K562 (cell line): ENCODE data around the gene BMAL1. TPM values are rescaled to one million over a fixed set of nuclear protein-coding genes. Genes with fewer than 3 reads are reported as not detected.

Source experiments
- ATAC-seq: fragments of 200-7000 bp; cut with Tn5 transposase; 3 replicates; pipeline ENCODE4 v1.9.1; 2020; ENCODE audit warnings: moderate library complexity
- BruUV-seq: library from RNA; stranded (reverse); fragments of 400-500 nt; replicated peaks from 2 replicates; lab custom pipeline; 2021; lab: Mats Ljungman, UMichigan
- CTCF ChIA-PET: fragments of 300-600 bp; formaldehyde crosslinking; extraction: SDS; loops from one replicate; lab custom pipeline; 2021; ENCODE audit warnings: low intra/inter-chr PET ratio; lab: Yijun Ruan, JAX
- POLR2A ChIA-PET: fragments of 300-600, 350-650 bp; sonication (Branson Sonifier 250); formaldehyde crosslinking; extraction: SDS; loops from one replicate; lab custom pipeline; 2021; ENCODE audit warnings: antibody characterized with exemption, inconsistent platforms; lab: Yijun Ruan, JAX
- DNase-seq, 4 experiments: peaks; one replicate each; pipeline versions ENCODE4 v3.0.0 to v3.0.0-alpha.2; 2011 to 2018; ENCODE audit warnings: low spot score in 3 of 4, mixed read lengths in 3 of 4; ENCODE audit errors: extremely low read depth in 1 of 4
- FAIRE-seq: peaks from 2 replicates; lab custom pipeline; 2011; peaks lifted over from hg19 to GRCh38; lab: Jason Lieb, UNC
- H2AFZ ChIP-seq: 2 replicates; pipeline ENCODE4 v1.6.0; 2011; ENCODE audit warnings: low read depth, low read length, control low read depth, inconsistent platforms
- H3K27ac ChIP-seq: fragments of 200-600 bp; 3 replicates; pipeline ENCODE4 v1.8.0; 2011; ENCODE audit warnings: low read depth, mild to moderate bottlenecking, control low read depth, inconsistent platforms, low read length, moderate library complexity, mixed read lengths; ENCODE audit errors: extremely low read depth
- H3K27me3 ChIP-seq, 2 experiments: fragments of 300-600 bp in 1 of 2; 2 replicates in 1 of 2; 3 replicates in 1 of 2; pipeline versions ENCODE4 v1.6.0 to v1.8.0; 2011; ENCODE audit warnings: inconsistent platforms in 2 of 2, low read length in 2 of 2, mild to moderate bottlenecking in 1 of 2, mixed read lengths in 1 of 2, moderate library complexity in 1 of 2; ENCODE audit not compliant: control insufficient read depth in 2 of 2, insufficient read depth in 2 of 2
- H3K36me3 ChIP-seq: fragments of 300-600 bp; 3 replicates; pipeline ENCODE4 v1.8.0; 2011; ENCODE audit warnings: mild to moderate bottlenecking, low read length, inconsistent platforms; ENCODE audit not compliant: control insufficient read depth, insufficient read depth
- H3K4me1 ChIP-seq, 2 experiments: fragments of 200-600 bp in 1 of 2; replicated peaks in 1 of 2; 2 replicates in 1 of 2; 3 replicates in 1 of 2; pipeline versions ENCODE4 v1.5.1 to v1.8.0; 2011; ENCODE audit warnings: inconsistent platforms in 2 of 2, low read length in 2 of 2, mild to moderate bottlenecking in 1 of 2, mixed read lengths in 1 of 2, moderate library complexity in 1 of 2; ENCODE audit not compliant: control insufficient read depth in 2 of 2, insufficient read depth in 2 of 2
- H3K4me2 ChIP-seq: 2 replicates; pipeline ENCODE4 v1.6.1; 2011; ENCODE audit warnings: low read length, control low read depth, inconsistent platforms, mixed read lengths; ENCODE audit not compliant: insufficient read depth
- H3K4me3 ChIP-seq: fragments of 200-600 bp; sonication (generic), shearing (Covaris generic); 2 replicates; pipeline ENCODE4 v1.5.1; 2016; ENCODE audit warnings: control low read depth, inconsistent platforms
- H3K79me2 ChIP-seq: fragments of 200-600 bp; 3 replicates; pipeline ENCODE4 v1.8.0; 2011; ENCODE audit warnings: low read length, inconsistent platforms; ENCODE audit not compliant: control insufficient read depth, insufficient read depth
- H3K9ac ChIP-seq, 2 experiments: 2 replicates each; pipeline versions ENCODE4 v1.6.0 to v1.6.1; 2011; ENCODE audit warnings: low read depth in 2 of 2, low read length in 2 of 2, control low read depth in 1 of 2, inconsistent platforms in 1 of 2, mild to moderate bottlenecking in 1 of 2, mixed read lengths in 1 of 2; ENCODE audit not compliant: insufficient read depth in 1 of 2
- H3K9me1 ChIP-seq: one replicate; pipeline ENCODE4 v1.6.0; 2011; ENCODE audit warnings: inconsistent platforms, mild to moderate bottlenecking, low read length, moderate library complexity; ENCODE audit not compliant: control insufficient read depth, insufficient read depth
- H3K9me3 ChIP-seq: replicated peaks from 2 replicates; pipeline ENCODE4 v1.5.1; 2011; ENCODE audit warnings: low read depth, low read length, inconsistent platforms; ENCODE audit not compliant: control insufficient read depth, insufficient read depth
- H4K20me1 ChIP-seq: replicated peaks from 2 replicates; pipeline ENCODE4 v1.6.1; 2011; ENCODE audit warnings: low read length, inconsistent platforms, mixed read lengths; ENCODE audit not compliant: control insufficient read depth, insufficient read depth
- FOXJ2 ChIP-seq: fragments of 200-800 bp; sonication (Bioruptor generic); IDR thresholded peaks from 2 replicates; pipeline ENCODE4 v1.6.1; 2016; ENCODE audit warnings: missing genetic modification characterization, missing compliant biosample characterization
- FUS ChIP-seq: fragments of 200-400 bp; formaldehyde crosslinking; optimal IDR thresholded peaks from 2 replicates; pipeline ENCODE3; 2017; ENCODE audit warnings: low read depth, low read length
- MYNN ChIP-seq, 2 experiments: sonication (generic); formaldehyde crosslinking in 1 of 2; IDR thresholded peaks; 2 replicates each; pipeline versions ENCODE4 v1.5.0 to v1.6.1; 2016 to 2020; ENCODE audit warnings: antibody characterized with exemption in 1 of 2, missing genetic modification reagents in 1 of 2
- NRF1 ChIP-seq, 2 experiments: fragments of 450-650 bp; IDR thresholded peaks in 1 of 2; conservative IDR thresholded peaks in 1 of 2; 2 replicates each; pipeline ENCODE4 v1.6.1; 2014; ENCODE audit warnings: mild to moderate bottlenecking in 2 of 2
- RBM25 ChIP-seq: fragments of 200-400 bp; formaldehyde crosslinking; IDR thresholded peaks from 2 replicates; pipeline ENCODE4 v1.6.1; 2018; ENCODE audit warnings: low read length, low read depth, moderate library complexity; ENCODE audit not compliant: severe bottlenecking
- RFX7 ChIP-seq: fragments of 250-450 bp; sonication (Bioruptor Pico); IDR thresholded peaks from 2 replicates; pipeline ENCODE4 v1.5.1; 2021; ENCODE audit warnings: mild to moderate bottlenecking
- SMARCC2 ChIP-seq: fragments of 450-650 bp; IDR thresholded peaks from 2 replicates; pipeline ENCODE4 v1.6.1; 2017; ENCODE audit warnings: antibody characterized with exemption, moderate library complexity, mild to moderate bottlenecking, low read depth
- SUPT5H ChIP-seq: fragments of 450-650 bp; IDR thresholded peaks from 2 replicates; pipeline ENCODE4 v1.6.1; 2016
- TOE1 ChIP-seq, 2 experiments: fragments of 450-650 bp in 1 of 2; sonication (generic) in 1 of 2; formaldehyde crosslinking in 1 of 2; IDR thresholded peaks; 2 replicates each; pipeline versions ENCODE4 v1.7.1 to v1.8.0; 2016 to 2022; ENCODE audit warnings: borderline replicate concordance in 2 of 2, mild to moderate bottlenecking in 2 of 2, antibody characterized with exemption in 1 of 2, inconsistent platforms in 1 of 2, low read depth in 1 of 2, missing genetic modification reagents in 1 of 2, moderate library complexity in 1 of 2
- ZNF253 ChIP-seq: fragments of 250-450 bp; sonication (Bioruptor Pico); conservative IDR thresholded peaks from 2 replicates; pipeline ENCODE4 v1.6.1; 2021; ENCODE audit warnings: mild to moderate bottlenecking
- ZNF311 ChIP-seq: fragments of 250-450 bp; sonication (Bioruptor Pico); IDR thresholded peaks from 2 replicates; pipeline ENCODE4 v1.4.0; 2020; ENCODE audit warnings: mild to moderate bottlenecking, moderate library complexity
- ZNF444 ChIP-seq: fragments of 250-450 bp; sonication (Bioruptor Pico); IDR thresholded peaks from 2 replicates; pipeline ENCODE4 v1.4.0; 2020; ENCODE audit warnings: mild to moderate bottlenecking, moderate library complexity
- WGBS: fragments of 100-300 bp; shearing (Covaris generic); methylation state at CpG from one replicate; pipeline ENCODE4 v1.1.6; 2016; ENCODE audit warnings: low coverage, mixed read lengths; ENCODE audit not compliant: insufficient coverage; ENCODE audit errors: missing lambda C conversion rate; 5-methylcytosine and 5-hydroxymethylcytosine counted together
- in situ Hi-C: fragments of 300-500 bp; cut with MboI; formaldehyde crosslinking; loops from 4 replicates; pipeline ENCODE4 v1.15.0; 2018; ENCODE audit warnings: inconsistent platforms, mixed read lengths
- intact Hi-C: fragments of 100-400 bp; cut with micrococcal nuclease; formaldehyde crosslinking; loops from 2 replicates; pipeline ENCODE4 v1.14.2; 2022
- polyA plus RNA-seq, 8 experiments: library from polyadenylated mRNA; depleted of rRNA in 4 of 8; stranded (reverse) in 5 of 8; unstranded in 3 of 8; fragments of >200 nt; fragmentation: Nextera tagmentation in 2 of 8; fragmentation: Illumina TruSeq in 1 of 8; extraction: Ambion mirVana in 2 of 8; extraction: Trizol in 1 of 8; gene quantifications; 2 replicates each; pipeline versions ENCODE4 v1.2.1 to v1.2.3, GENCODE V29; 2011 to 2014; ENCODE audit warnings: inconsistent platforms in 1 of 8, missing spikeins in 1 of 8
- total RNA-seq, 7 experiments: library from RNA; depleted of rRNA in 6 of 7; stranded (reverse); fragments of >200 nt in 6 of 7; fragmentation: Illumina TruSeq in 2 of 7; extraction: Trizol in 2 of 7; gene quantifications; 2 replicates each; pipeline versions ENCODE4 v1.2.1 to v1.2.3, GENCODE V29; 2011 to 2021; ENCODE audit warnings: low replicate concordance in 1 of 7
- TF ChIP-seq, protein P1 (sequence below): fragments of 450-650 bp; IDR thresholded peaks from 2 replicates; pipeline ENCODE4 v1.6.1; 2016; ENCODE audit warnings: low read depth

Gene BMAL1
- total and polyA plus RNA-seq, 9 of the 15 experiments (the other 6 are each of a cell fraction or from before 2014, with no cell fraction given), result 0.14 to 2.4 (median 0.64) TPM

DNA sequence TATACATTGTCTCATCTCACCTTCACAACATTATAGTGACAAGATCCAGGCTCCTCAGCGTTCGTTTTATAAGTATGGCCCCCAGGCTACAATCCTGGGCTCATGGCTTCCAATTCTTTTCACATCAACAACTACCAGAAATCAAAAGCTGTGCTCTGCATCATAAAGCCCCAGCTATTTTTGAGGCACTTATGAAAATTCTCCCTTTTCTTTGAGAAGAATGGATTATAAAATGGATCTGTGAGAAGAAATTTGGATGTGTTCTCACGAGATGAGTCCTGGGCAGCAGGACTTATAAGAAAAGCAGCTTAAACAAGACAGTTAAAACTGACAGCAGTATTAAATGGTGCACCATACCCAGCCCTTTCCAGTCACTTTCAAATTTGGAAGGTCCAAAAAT, 105.2 kb downstream of the BMAL1 start:
- FAIRE-seq (no peak), ATAC-seq (no peak), DNase-seq (no peak)
- no peak overlapping the region for H3K4me3 ChIP-seq
- no peaks in the 10 kb centered on the region for H4K20me1 ChIP-seq
- H3K9me1 ChIP-seq, result no peaks in the 10 kb centered on the region
- ChIA-PET POLR2A (interaction anchor here (0.7 kb wide), 1 partner anchor 167 kb away, joined by 3 read pairs; no protein-coding TSS in a partner anchor), CTCF (no interaction called here)
- intact Hi-C loops, result no loop called here
- H3K27me3 ChIP-seq, result no peaks in the 10 kb centered on the region
- no peak overlapping the region for H3K9ac ChIP-seq
- in situ Hi-C loops, result no loop called here
- no peaks in the 10 kb centered on the region for H3K79me2 ChIP-seq
- H3K4me1 ChIP-seq, result no peaks in the 10 kb centered on the region
- H3K27ac ChIP-seq, result no peak overlapping the region
- WGBS, result 58% methylated on average over 3 of the region's 3 CpGs
- H3K9me3 ChIP-seq, result no peaks in the 10 kb centered on the region
- no TSS peak for BruUV-seq
- no peak overlapping the region for H2AFZ ChIP-seq
- H3K4me2 ChIP-seq, result no peak overlapping the region
- H3K36me3 ChIP-seq, result peaks cover 3% of the 10 kb centered on the region; the same call in 1 of the 3 replicates
- TF ChIP-seq SUPT5H (no peak), FUS (no peak), ZNF311 (CRISPR knock-in tag) (no peak), RBM25 (no peak), SMARCC2 (no peak), ZNF253 (CRISPR knock-in tag) (no peak), FOXJ2 (tag) (no peak), RFX7 (CRISPR knock-in tag) (no peak), TOE1 (IDR thresholded peaks at IDR 0.05; ENCODE audit: borderline replicate concordance) (no peak), TOE1 (CRISPR knock-in tag; IDR thresholded peaks at IDR 0.05; ENCODE audit: borderline replicate concordance, low read depth) (no peak), MYNN (IDR thresholded peaks at IDR 0.05) (no peak), MYNN (CRISPR knock-in tag; IDR thresholded peaks at IDR 0.05) (no peak), NRF1 (conservative IDR thresholded peaks at IDR 0.05 in 1 of 2, IDR thresholded peaks at IDR 0.05 in 1 of 2) (no peak), ZNF444 (CRISPR knock-in tag) (no peak)
- TF ChIP-seq, protein P1, sequence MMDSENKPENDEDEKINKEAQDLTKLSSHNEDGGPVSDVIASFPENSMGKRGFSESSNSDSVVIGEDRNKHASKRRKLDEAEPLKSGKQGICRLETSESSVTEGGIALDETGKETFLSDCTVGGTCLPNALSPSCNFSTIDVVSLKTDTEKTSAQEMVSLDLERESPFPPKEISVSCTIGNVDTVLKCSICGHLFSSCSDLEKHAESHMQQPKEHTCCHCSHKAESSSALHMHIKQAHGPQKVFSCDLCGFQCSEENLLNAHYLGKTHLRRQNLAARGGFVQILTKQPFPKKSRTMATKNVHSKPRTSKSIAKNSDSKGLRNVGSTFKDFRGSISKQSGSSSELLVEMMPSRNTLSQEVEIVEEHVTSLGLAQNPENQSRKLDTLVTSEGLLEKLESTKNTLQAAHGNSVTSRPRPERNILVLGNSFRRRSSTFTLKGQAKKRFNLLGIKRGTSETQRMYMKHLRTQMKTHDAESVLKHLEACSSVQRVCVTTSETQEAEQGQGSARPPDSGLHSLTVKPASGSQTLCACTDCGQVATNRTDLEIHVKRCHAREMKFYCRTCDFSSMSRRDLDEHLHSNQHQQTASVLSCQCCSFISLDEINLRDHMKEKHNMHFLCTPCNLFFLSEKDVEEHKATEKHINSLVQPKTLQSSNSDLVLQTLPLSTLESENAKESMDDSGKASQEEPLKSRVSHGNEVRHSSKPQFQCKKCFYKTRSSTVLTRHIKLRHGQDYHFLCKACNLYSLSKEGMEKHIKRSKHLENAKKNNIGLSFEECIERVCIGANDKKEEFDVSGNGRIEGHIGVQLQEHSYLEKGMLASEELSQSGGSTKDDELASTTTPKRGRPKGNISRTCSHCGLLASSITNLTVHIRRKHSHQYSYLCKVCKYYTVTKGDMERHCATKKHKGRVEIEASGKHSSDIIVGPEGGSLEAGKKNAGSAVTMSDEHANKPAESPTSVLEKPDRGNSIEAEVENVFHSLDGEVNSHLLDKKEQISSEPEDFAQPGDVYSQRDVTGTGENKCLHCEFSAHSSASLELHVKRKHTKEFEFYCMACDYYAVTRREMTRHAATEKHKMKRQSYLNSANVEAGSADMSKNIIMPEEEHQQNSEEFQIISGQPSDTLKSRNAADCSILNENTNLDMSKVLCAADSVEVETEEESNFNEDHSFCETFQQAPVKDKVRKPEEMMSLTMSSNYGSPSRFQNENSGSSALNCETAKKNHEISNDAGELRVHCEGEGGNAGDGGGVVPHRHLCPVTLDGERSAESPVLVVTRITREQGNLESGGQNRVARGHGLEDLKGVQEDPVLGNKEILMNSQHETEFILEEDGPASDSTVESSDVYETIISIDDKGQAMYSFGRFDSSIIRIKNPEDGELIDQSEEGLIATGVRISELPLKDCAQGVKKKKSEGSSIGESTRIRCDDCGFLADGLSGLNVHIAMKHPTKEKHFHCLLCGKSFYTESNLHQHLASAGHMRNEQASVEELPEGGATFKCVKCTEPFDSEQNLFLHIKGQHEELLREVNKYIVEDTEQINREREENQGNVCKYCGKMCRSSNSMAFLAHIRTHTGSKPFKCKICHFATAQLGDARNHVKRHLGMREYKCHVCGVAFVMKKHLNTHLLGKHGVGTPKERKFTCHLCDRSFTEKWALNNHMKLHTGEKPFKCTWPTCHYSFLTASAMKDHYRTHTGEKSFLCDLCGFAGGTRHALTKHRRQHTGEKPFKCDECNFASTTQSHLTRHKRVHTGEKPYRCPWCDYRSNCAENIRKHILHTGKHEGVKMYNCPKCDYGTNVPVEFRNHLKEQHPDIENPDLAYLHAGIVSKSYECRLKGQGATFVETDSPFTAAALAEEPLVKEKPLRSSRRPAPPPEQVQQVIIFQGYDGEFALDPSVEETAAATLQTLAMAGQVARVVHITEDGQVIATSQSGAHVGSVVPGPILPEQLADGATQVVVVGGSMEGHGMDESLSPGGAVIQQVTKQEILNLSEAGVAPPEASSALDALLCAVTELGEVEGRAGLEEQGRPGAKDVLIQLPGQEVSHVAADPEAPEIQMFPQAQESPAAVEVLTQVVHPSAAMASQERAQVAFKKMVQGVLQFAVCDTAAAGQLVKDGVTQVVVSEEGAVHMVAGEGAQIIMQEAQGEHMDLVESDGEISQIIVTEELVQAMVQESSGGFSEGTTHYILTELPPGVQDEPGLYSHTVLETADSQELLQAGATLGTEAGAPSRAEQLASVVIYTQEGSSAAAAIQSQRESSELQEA, result no peak
